ENCODE measurements around the gene MACO1. TPM values are rescaled to one million over a fixed set of nuclear protein-coding genes. Genes with fewer than 3 reads are reported as not detected.

MACO1 gene
- total and polyA plus RNA-seq, 2 of the 13 experiments (the other 11 are each of a cell fraction or from before 2014, with no cell fraction given), result 9.7 to 17.0 TPM

- TF ChIP-seq ZNF142 (CRISPR knock-in tag; IDR thresholded peaks at IDR 0.05), result no peak
Measured at GRCh38 chr1:25484096-25484495, 53.4 kb downstream of the MACO1 start (continued).

GRCh38 chr1:25484533-25484932 is 53.8 kb downstream of the MACO1 start:
- no peak for ATAC-seq
- no peaks in the 10 kb centered on the region for H3K9me3 ChIP-seq (ENCODE audit: low read length)
- CTCF ChIA-PET (ENCODE audit: low intra/inter-chr PET ratio, low total read pairs), result no interaction called here
- intact Hi-C loops (cut with micrococcal nuclease; ENCODE audit: unreplicated experiment) (no loop called here), in situ Hi-C loops (cut with HindIII; ENCODE audit: extremely low pct_ligation_motif_present, low pct_unique_long_range_greater_than_20kb) (no loop called here)
- H3K79me2 ChIP-seq (ENCODE audit: insufficient read depth, low read length), result no peaks in the 10 kb centered on the region
- no peak for DNase-seq (ENCODE audit: low spot score)
- no peaks in the 10 kb centered on the region for H4K20me1 ChIP-seq (ENCODE audit: insufficient read depth, low read length)
- no peak overlapping the region for H2AFZ ChIP-seq (ENCODE audit: low read length)
- peaks cover 12% of the 10 kb centered on the region for H3K4me1 ChIP-seq (ENCODE audit: insufficient read depth, low read length)
- no TSS peak for BruUV-seq (replicated peaks)
- H3K27me3 ChIP-seq (ENCODE audit: control insufficient read depth in 1 of 2, insufficient read depth in 2 of 2, low read length in 2 of 2), result no peaks in the 10 kb centered on the region
- no peak overlapping the region for H3K4me2 ChIP-seq (ENCODE audit: low read depth, low read length)
- peaks cover 13 to 48% of the 10 kb centered on the region in 2 experiments for H3K36me3 ChIP-seq (replicated peaks in 1 of 2; ENCODE audit: control insufficient read depth in 1 of 2, insufficient read depth in 2 of 2, low read length in 2 of 2)
- no peak for FAIRE-seq
- H3K9ac ChIP-seq (ENCODE audit: insufficient read depth, low read depth, low read length), result no peak overlapping the region
- POLR2A ChIA-PET, result no interaction called here
- H3K4me3 ChIP-seq (replicated peaks in 1 of 3; ENCODE audit: insufficient read depth in 1 of 3, low read depth in 2 of 3, low read length in 3 of 3), result no peak overlapping the region
- WGBS (ENCODE audit: low lambda C conversion rate), result 88% methylated on average over 1 of the region's 1 CpG
- H3K27ac ChIP-seq (ENCODE audit: extremely low read length, insufficient read depth, low read length), result no peak overlapping the region
- TF ChIP-seq MAZ (IDR thresholded peaks at IDR 0.05; ENCODE audit: borderline replicate concordance, low read depth, low read length) (no peak), MAZ (CRISPR knock-in tag; IDR thresholded peaks at IDR 0.05; ENCODE audit: low read depth) (no peak), ZNF570 (CRISPR knock-in tag; IDR thresholded peaks at IDR 0.05; ENCODE audit: borderline replicate concordance) (no peak), ZNF605 (CRISPR knock-in tag; IDR thresholded peaks at IDR 0.05) (no peak), ZNF644 (CRISPR knock-in tag; IDR thresholded peaks at IDR 0.05; ENCODE audit: low read depth) (no peak), NFYB (CRISPR knock-in tag; IDR thresholded peaks at IDR 0.05) (no peak), IRF9 (CRISPR knock-in tag; IDR thresholded peaks at IDR 0.05; ENCODE audit: borderline replicate concordance) (no peak), ETV5 (CRISPR knock-in tag; IDR thresholded peaks at IDR 0.05; ENCODE audit: borderline replicate concordance) (no peak), KDM2A (CRISPR knock-in tag; IDR thresholded peaks at IDR 0.05; ENCODE audit: borderline replicate concordance, low read depth) (no peak), E2F2 (CRISPR knock-in tag; IDR thresholded peaks at IDR 0.05; ENCODE audit: borderline replicate concordance) (no peak), CBFB (CRISPR knock-in tag; IDR thresholded peaks at IDR 0.05) (no peak), ZNF775 (CRISPR knock-in tag; IDR thresholded peaks at IDR 0.05; ENCODE audit: borderline replicate concordance) (no peak), ZNF720 (CRISPR knock-in tag; IDR thresholded peaks at IDR 0.05) (no peak)

All from HepG2 (cell line).